CD4-positive, alpha-beta T cell treated with Interleukin-15 for 1 hour (primary cell): ENCODE measurements around the gene TXNRD2.

ENCODE experiments used
- DNase-seq: peaks from one replicate; pipeline ENCODE4 v3.0.0-alpha.2; 2020

TXNRD2 gene

GRCh38 chr22:19979712-19980493, 38.3 kb upstream of the TXNRD2 start:
- DNase-seq, result no peak

GRCh38 chr22:19978748-19979147, 37.1 kb upstream of the TXNRD2 start:
- DNase-seq, result no peak

DNA sequence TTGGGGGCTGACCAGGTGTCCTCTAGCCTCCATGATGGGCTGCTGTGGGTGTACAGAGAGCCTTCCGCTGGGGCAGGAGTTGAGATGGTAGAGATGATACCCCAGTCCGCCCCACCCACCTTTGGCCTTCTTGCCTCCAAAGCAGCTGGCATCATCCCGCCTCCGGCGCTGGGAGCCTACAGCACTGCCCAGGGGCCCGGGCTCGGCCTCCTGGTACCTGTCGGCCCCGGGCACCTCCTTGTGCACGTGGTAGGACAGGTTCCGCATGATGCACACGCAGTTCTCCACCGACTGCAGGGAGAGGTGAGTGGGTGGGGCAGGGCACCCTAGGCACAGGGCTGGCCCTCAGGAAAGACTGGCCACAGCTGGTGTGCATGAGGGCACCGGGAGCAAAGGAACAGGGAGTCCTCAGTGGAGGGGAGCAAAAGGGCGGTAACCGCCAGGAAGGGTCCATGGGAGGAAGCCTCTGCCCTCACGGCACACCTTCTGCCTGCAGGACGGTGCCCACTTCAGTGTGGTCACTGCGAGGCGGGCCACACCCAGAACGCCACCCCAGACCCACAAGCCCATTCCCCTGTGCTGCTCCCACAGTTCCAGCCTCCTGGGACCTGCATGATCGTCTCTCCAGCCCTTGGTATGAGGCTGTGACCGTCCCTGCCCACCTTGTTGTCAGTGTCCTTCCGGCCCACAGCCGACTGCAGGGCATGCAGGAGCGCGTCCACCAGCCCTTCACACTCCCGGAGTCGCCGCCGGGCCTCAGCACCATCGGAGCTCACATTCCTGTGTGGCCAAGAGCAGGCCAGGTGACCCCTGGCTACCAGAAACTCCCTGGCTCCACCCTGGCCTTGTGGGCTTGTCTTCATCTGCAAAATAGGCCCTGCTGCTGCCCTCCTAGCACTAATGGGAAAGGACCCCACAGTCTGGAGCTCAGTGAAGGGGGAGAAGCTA, 36.0 kb upstream of the TXNRD2 start:
- no peak for DNase-seq

GRCh38 chr22:19976671-19977070, 35.1 kb upstream of the TXNRD2 start:
- DNase-seq, result no peak

- no peak for DNase-seq
These were observed 34.1 kb upstream of the TXNRD2 start for GRCh38 chr22:19975707-19976035.

GRCh38 chr22:19974935-19975706, 33.5 kb upstream of the TXNRD2 start:
- no peak for DNase-seq

- peak; percentile 44 for DNase-seq
These were observed 32.7 kb upstream of the TXNRD2 start for GRCh38 chr22:19974268-19974861.

DNA sequence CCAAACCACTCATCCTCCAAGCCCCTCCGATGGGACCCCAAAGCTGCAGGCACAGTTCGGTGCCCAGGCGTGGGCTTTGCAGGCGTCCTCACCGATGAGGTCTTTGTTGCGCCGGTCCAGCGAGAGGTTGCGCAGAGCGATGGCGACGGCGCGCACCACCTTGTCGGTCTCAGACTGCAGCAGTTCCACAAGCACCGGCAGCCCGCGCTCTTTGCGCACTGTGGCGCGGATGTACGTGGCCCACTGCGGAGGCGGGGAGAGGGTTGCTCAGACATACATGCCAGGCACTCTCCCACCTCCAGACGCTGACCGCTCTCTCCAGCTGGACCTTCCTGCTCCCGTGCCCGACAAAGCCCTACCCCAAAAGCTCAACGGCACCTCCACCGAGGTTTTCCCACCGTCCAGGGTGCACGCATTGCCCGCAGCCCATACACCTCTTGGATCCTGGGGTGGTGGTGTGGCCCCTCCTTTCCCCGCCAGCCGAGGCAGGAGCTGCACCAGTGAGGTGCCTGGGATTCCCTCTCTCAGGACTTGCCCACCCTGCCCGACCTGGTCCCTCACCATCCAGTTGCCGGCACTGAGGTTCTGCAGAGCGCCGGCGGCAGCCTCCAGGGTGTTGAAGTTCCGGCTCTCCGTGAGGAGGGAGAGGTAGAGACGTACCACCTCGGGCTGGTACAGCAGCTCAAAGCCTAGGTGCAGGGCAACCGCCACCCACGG, 32.1 kb upstream of the TXNRD2 start:
- no peak for DNase-seq

- no peak for DNase-seq
These were observed 31.3 kb upstream of the TXNRD2 start for GRCh38 chr22:19972652-19973550.

- no peak for DNase-seq
These were observed 30.6 kb upstream of the TXNRD2 start for GRCh38 chr22:19972251-19972650.

GRCh38 chr22:19971276-19972124, 29.9 kb upstream of the TXNRD2 start:
- DNase-seq, result no peak

DNA sequence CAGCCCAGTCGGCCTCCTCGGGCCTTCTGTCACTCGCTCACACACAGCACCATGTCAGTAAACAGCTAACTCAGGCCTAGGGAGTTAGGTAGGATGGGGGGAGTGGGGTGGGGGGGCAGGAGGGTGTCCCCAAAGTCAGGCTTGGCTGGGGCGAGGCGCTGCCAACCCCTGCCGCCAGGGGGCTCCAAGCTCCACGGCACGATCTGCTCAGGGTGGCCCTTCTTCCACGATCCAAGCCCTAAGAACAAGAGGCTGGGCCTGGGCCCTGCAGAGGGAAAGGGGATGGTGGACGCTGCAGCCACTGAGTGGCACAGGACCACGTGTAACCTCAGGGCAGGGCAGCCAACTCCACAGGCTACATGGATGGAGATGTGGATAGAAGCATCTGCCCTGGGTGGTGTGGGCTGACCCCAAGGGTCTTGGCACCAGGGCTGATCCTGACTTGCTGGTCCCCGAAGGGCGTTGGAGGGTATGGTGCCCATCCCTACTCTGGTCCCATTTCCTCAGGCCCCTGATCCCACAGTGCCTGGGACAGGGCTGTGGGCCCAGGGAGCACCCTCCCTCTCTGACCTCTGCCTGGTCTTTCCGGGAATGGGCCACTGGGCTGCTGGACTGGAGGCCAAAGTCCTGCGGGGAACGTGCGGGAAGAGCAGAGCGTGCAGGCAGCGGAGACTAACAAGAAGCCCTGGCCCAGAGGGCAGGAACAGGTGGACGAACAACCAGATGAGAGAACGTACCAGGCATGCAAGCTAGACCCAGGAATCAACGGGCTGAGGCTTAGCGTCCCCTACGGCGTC, 29.1 kb upstream of the TXNRD2 start:
- peak; percentile 70 for DNase-seq

DNA sequence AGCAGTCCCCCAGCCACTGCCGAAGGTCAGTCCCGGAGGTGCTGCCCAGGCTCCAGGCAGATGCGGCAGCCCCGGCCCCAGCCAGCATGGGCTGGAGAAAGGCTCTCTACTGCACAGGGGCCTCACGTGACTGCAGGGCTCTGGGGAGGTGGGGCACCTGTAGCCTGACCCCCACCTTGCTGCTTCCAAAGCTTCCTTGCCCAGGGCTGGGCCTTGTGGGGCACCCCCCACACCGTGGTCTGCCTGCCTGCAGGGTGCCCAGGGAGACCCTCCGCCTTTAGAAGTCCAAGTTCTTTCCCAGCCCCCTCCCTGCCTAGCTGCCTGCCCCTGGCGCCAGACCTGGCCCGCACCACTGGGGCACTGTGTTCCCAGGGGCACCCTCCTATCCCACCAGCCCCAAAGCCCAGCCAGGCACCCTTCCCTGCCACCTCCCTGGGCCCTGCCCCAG, 28.4 kb upstream of the TXNRD2 start:
- DNase-seq, result no peak

- no peak for DNase-seq
These were observed 27.7 kb upstream of the TXNRD2 start for GRCh38 chr22:19969141-19969928.

DNA sequence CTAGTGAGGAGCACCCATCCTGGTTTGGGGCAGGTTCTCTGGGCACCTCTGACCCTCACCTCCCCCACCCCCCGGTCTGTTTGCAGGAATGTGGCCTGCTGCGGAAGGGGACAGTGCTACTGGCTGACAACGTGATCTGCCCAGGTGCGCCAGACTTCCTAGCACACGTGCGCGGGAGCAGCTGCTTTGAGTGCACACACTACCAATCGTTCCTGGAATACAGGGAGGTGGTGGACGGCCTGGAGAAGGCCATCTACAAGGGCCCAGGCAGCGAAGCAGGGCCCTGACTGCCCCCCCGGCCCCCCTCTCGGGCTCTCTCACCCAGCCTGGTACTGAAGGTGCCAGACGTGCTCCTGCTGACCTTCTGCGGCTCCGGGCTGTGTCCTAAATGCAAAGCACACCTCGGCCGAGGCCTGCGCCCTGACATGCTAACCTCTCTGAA, 26.9 kb upstream of the TXNRD2 start:
- DNase-seq, result no peak

- DNase-seq, result no peak
These were observed 26.3 kb upstream of the TXNRD2 start for GRCh38 chr22:19967850-19968449.

DNA sequence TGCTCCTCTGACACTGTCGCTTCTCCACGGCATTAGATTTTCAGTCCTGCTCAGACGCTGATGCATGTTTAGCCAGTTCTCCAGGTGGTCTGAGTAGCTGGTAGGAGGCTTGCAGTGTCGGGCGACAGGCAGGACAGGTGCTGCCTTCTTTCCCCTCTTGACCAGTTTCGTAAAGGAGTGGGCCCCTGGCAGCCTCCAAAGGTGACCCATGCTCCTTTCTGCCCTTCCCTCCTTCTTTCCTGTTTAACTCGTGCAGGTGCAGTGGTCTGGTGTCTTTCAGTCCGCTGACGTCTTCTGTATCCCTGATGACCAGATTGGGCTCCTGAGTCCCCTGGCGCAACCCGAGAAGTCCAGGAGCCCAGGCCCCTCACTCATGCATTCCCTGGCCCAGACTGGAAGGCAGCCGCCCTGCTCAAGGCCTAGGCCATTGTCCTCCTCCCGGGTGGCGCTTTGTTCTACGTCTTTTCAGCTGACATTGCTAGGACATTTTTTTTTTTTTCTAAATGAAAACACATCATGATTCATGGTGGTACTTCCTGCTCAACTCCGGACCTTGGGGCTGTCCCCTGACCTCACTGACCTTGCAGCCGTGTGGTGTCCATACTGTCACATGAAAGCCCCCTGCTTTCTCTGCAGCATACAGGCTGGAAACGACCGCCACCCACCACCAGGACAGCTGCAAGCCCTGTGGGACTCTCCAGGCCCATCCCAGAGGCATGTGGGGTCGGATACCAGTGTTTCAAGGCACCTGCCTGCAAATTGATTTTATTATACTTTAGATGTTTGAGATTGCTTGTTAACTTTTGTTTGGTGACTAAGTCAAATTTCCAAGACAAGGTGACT, 25.5 kb upstream of the TXNRD2 start:
- no peak for DNase-seq
